SK-N-SH (cell line): Measurements from ENCODE around the gene DMD. TPM values are rescaled to one million over a fixed set of nuclear protein-coding genes. Genes with fewer than 3 reads are reported as not detected.

ENCODE experiments used
- CTCF ChIA-PET: fragments of 300-600, 350-600 bp; formaldehyde crosslinking; extraction: SDS; loops from one replicate; lab custom pipeline; 2021; lab: Yijun Ruan, JAX
- POLR2A ChIA-PET: fragments of 350-600 bp; sonication (Branson Sonifier 250); formaldehyde crosslinking; extraction: SDS; loops from one replicate; lab custom pipeline; 2020; ENCODE audit warnings: antibody characterized with exemption, inconsistent platforms; lab: Yijun Ruan, JAX
- DNase-seq: peaks from one replicate; pipeline ENCODE4 v3.0.0; 2012
- H2AFZ ChIP-seq: fragments of 200-600 bp; sonication (generic); 2 replicates; pipeline ENCODE4 v1.8.1; 2016; ENCODE audit warnings: antibody characterized with exemption, mild to moderate bottlenecking, low read depth
- H3F3A ChIP-seq: fragments of 200-600 bp; sonication (generic); replicated peaks from 2 replicates; pipeline ENCODE3; 2016; ENCODE audit warnings: antibody characterized with exemption, mild to moderate bottlenecking; ENCODE audit not compliant: insufficient read depth
- H3K27ac ChIP-seq, 2 experiments: fragments of 200-500 bp in 1 of 2; fragments of 200-600 bp in 1 of 2; sonication (Bioruptor generic) in 1 of 2; sonication (generic), shearing (Covaris generic) in 1 of 2; 2 replicates each; pipeline versions ENCODE4 v1.5.1 to v1.6.1; 2014 to 2016; ENCODE audit warnings: low read depth in 2 of 2, inconsistent platforms in 1 of 2, low read length in 1 of 2, mild to moderate bottlenecking in 1 of 2, mixed read lengths in 1 of 2
- H3K27me3 ChIP-seq: fragments of 200-600 bp; sonication (generic), shearing (Covaris generic); 2 replicates; pipeline ENCODE4 v1.6.1; 2016; ENCODE audit warnings: mixed run types; ENCODE audit not compliant: insufficient read depth
- H3K36me3 ChIP-seq, 2 experiments: fragments of 200-500 bp in 1 of 2; fragments of 200-600 bp in 1 of 2; sonication (Bioruptor generic) in 1 of 2; sonication (generic) in 1 of 2; replicated peaks in 1 of 2; 2 replicates each; pipeline versions ENCODE3 to v1.5.1; 2014 to 2016; ENCODE audit warnings: low read length in 1 of 2, mild to moderate bottlenecking in 1 of 2; ENCODE audit not compliant: insufficient read depth in 2 of 2, control insufficient read depth in 1 of 2
- H3K4me1 ChIP-seq, 2 experiments: fragments of 200-500 bp in 1 of 2; fragments of 200-600 bp in 1 of 2; sonication (Bioruptor generic) in 1 of 2; sonication (generic), shearing (Covaris generic) in 1 of 2; 2 replicates each; pipeline versions ENCODE4 v1.5.1 to v1.6.1; 2014 to 2016; ENCODE audit warnings: low read depth in 1 of 2, low read length in 1 of 2, mixed run types in 1 of 2; ENCODE audit not compliant: insufficient read depth in 2 of 2, control insufficient read depth in 1 of 2
- H3K4me2 ChIP-seq: fragments of 200-600 bp; sonication (generic), shearing (Covaris generic); 2 replicates; pipeline ENCODE4 v1.6.1; 2017; ENCODE audit warnings: mixed run types
- H3K4me3 ChIP-seq, 2 experiments: fragments of 200-500 bp in 1 of 2; fragments of 200-600 bp in 1 of 2; sonication (Bioruptor generic) in 1 of 2; sonication (generic), shearing (Covaris generic) in 1 of 2; 2 replicates each; pipeline versions ENCODE4 v1.5.1 to v1.8.1; 2014 to 2016; ENCODE audit warnings: low read depth in 2 of 2, inconsistent platforms in 1 of 2, low read length in 1 of 2, mild to moderate bottlenecking in 1 of 2, mixed read lengths in 1 of 2, moderate library complexity in 1 of 2
- H3K79me2 ChIP-seq: fragments of 200-600 bp; sonication (generic); 2 replicates; pipeline ENCODE4 v1.8.1; 2017; ENCODE audit warnings: mild to moderate bottlenecking; ENCODE audit not compliant: insufficient read depth
- H3K9ac ChIP-seq: fragments of 200-600 bp; sonication (generic); 2 replicates; pipeline ENCODE4 v1.6.1; 2017; ENCODE audit warnings: mixed run types
- H3K9me2 ChIP-seq: fragments of 200-600 bp; sonication (generic); 2 replicates; pipeline ENCODE4 v1.6.1; 2017; ENCODE audit warnings: mixed run types
- H3K9me3 ChIP-seq: fragments of 200-600 bp; sonication (generic); 2 replicates; pipeline ENCODE4 v1.6.1; 2017; ENCODE audit warnings: mixed run types, mild to moderate bottlenecking, moderate library complexity
- H4K20me1 ChIP-seq: fragments of 200-600 bp; sonication (generic); 2 replicates; pipeline ENCODE4 v1.6.1; 2017; ENCODE audit warnings: mild to moderate bottlenecking, mixed run types; ENCODE audit not compliant: insufficient read depth
- CHD2 ChIP-seq: fragments of 150-350 bp; IDR thresholded peaks from 2 replicates; pipeline ENCODE4 v1.6.1; 2018; ENCODE audit warnings: low read length; ENCODE audit not compliant: partially characterized antibody
- EP300 ChIP-seq, 2 experiments: IDR thresholded peaks; 2 replicates each; pipeline versions ENCODE4 v1.4.0 to v1.6.1; 2012; ENCODE audit warnings: borderline replicate concordance in 1 of 2, low read depth in 1 of 2, low read length in 1 of 2
- EZH2phosphoT487 ChIP-seq: fragments of 200-600 bp; sonication (generic); IDR thresholded peaks from 2 replicates; pipeline ENCODE4 v1.6.1; 2017; ENCODE audit warnings: low read depth, mixed run types, mild to moderate bottlenecking, antibody characterized with exemption, moderate library complexity, borderline replicate concordance
- FOSL2 ChIP-seq: IDR thresholded peaks from 2 replicates; pipeline ENCODE4 v1.4.0; 2012; ENCODE audit warnings: low read depth, mild to moderate bottlenecking, moderate library complexity, borderline replicate concordance
- FOXJ3 ChIP-seq: sonication (generic); formaldehyde crosslinking; IDR thresholded peaks from 2 replicates; pipeline ENCODE4 v1.5.1; 2020; ENCODE audit warnings: mild to moderate bottlenecking, missing genetic modification reagents
- FOXM1 ChIP-seq: IDR thresholded peaks from 2 replicates; pipeline ENCODE4 v1.4.0; 2012; ENCODE audit warnings: low read depth, mild to moderate bottlenecking
- GABPA ChIP-seq: IDR thresholded peaks from 2 replicates; pipeline ENCODE4 v1.4.0; 2012; ENCODE audit warnings: low read depth, mild to moderate bottlenecking
- GATA2 ChIP-seq: sonication (generic); formaldehyde crosslinking; IDR thresholded peaks from 2 replicates; pipeline ENCODE4 v1.5.0; 2020; ENCODE audit warnings: mild to moderate bottlenecking, missing genetic modification reagents
- JUND ChIP-seq: IDR thresholded peaks from 2 replicates; pipeline ENCODE4 v1.4.0; 2012
- MEF2A ChIP-seq: IDR thresholded peaks from 2 replicates; pipeline ENCODE4 v1.4.0; 2012; ENCODE audit warnings: low read depth, borderline replicate concordance
- MXI1 ChIP-seq: IDR thresholded peaks from 2 replicates; pipeline ENCODE4 v1.6.1; 2012; ENCODE audit warnings: mild to moderate bottlenecking, low read depth, low read length, improper control_type of control experiment
- POLR2AphosphoS5 ChIP-seq: IDR thresholded peaks from 2 replicates; pipeline ENCODE4 v1.6.1; 2012; ENCODE audit warnings: low read depth, low read length
- SIN3A ChIP-seq: IDR thresholded peaks from 2 replicates; pipeline ENCODE4 v1.6.1; 2012; ENCODE audit warnings: low read depth, mild to moderate bottlenecking, low read length, moderate library complexity, borderline replicate concordance
- TEAD4 ChIP-seq: IDR thresholded peaks from 2 replicates; pipeline ENCODE4 v1.4.0; 2012; ENCODE audit warnings: mild to moderate bottlenecking, borderline replicate concordance; ENCODE audit not compliant: insufficient read depth
- WGBS: methylation state at CpG from one replicate; pipeline ENCODE4 v1.1.6; 2017; ENCODE audit warnings: low lambda C conversion rate; 5-methylcytosine and 5-hydroxymethylcytosine counted together
- polyA plus RNA-seq, 3 experiments: library from polyadenylated mRNA; depleted of rRNA; stranded (reverse); fragments of >200 nt; gene quantifications; 2 replicates each; pipeline ENCODE4 v1.2.3, GENCODE V29; 2012
- TF ChIP-seq, protein P1 (sequence below): fragments of 150-350 bp; IDR thresholded peaks from 2 replicates; pipeline ENCODE4 v1.6.1; 2016; ENCODE audit warnings: mild to moderate bottlenecking, low read depth, low read length
- TF ChIP-seq, protein P2 (sequence below): IDR thresholded peaks from 2 replicates; pipeline ENCODE4; 2012
- TF ChIP-seq, protein P3 (sequence below): IDR thresholded peaks from 2 replicates; pipeline ENCODE4 v1.4.0; 2012; ENCODE audit warnings: low read depth, borderline replicate concordance

DMD gene
- polyA plus RNA-seq, 1 of the 3 experiments (the other 2 are of a cell fraction): 3.9 TPM

DNA sequence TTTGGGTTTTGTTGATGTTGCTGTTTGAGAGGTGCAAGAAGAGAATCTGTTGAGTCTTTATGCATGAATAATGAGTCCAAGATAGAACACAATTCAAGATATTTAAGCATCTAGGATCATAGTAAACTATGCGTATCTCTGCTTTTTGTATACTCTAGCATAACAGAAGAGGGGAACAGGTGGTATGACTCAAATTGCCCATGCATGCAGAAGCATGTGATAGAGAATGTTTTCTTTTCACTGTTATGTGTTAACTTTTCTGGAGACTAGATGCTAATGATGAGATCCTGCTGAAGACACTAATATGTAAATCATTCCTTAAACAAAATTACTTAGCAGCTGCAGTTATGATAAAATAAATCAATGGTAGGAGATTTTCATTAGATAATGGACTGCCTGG, 1974.2 kb downstream of the DMD start:
- Histone ChIP-seq H3K4me2 (no peak overlapping the region), H2AFZ (no peak overlapping the region), H3K9ac (no peak overlapping the region), H3F3A (no peaks in the 10 kb centered on the region), H3K9me2 (no peaks in the 10 kb centered on the region), H3K27me3 (no peaks in the 10 kb centered on the region), H4K20me1 (no peaks in the 10 kb centered on the region), H3K36me3 (no peaks in the 10 kb centered on the region), H3K79me2 (no peaks in the 10 kb centered on the region), H3K9me3 (no peaks in the 10 kb centered on the region), H3K4me1 (no peaks in the 10 kb centered on the region), H3K4me3 (no peak overlapping the region), H3K27ac (no peak overlapping the region)
- ChIA-PET CTCF (interaction anchor here (0.9 kb wide), 1 partner anchor 23 kb away, joined by 3 read pairs; no protein-coding TSS in a partner anchor), POLR2A (no interaction called here)
- 62% methylated on average over 1 of the region's 1 CpG for WGBS
- DNase-seq: no peak
- TF ChIP-seq, protein P1, sequence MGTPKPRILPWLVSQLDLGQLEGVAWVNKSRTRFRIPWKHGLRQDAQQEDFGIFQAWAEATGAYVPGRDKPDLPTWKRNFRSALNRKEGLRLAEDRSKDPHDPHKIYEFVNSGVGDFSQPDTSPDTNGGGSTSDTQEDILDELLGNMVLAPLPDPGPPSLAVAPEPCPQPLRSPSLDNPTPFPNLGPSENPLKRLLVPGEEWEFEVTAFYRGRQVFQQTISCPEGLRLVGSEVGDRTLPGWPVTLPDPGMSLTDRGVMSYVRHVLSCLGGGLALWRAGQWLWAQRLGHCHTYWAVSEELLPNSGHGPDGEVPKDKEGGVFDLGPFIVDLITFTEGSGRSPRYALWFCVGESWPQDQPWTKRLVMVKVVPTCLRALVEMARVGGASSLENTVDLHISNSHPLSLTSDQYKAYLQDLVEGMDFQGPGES: no peak
- TF ChIP-seq, protein P2, sequence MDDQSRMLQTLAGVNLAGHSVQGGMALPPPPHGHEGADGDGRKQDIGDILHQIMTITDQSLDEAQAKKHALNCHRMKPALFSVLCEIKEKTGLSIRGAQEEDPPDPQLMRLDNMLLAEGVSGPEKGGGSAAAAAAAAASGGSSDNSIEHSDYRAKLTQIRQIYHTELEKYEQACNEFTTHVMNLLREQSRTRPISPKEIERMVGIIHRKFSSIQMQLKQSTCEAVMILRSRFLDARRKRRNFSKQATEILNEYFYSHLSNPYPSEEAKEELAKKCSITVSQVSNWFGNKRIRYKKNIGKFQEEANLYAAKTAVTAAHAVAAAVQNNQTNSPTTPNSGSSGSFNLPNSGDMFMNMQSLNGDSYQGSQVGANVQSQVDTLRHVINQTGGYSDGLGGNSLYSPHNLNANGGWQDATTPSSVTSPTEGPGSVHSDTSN: no peak
- TF ChIP-seq EZH2phosphoT487 (no peak), GATA2 (CRISPR knock-in tag) (no peak), FOXJ3 (CRISPR knock-in tag) (no peak), FOSL2 (no peak), MEF2A (no peak), EP300 (IDR thresholded peaks at IDR 0.05; ENCODE audit: borderline replicate concordance in 1 of 2, low read depth in 1 of 2, low read length in 1 of 2) (no peak), SIN3A (no peak), GABPA (no peak)
- TF ChIP-seq, protein P3, sequence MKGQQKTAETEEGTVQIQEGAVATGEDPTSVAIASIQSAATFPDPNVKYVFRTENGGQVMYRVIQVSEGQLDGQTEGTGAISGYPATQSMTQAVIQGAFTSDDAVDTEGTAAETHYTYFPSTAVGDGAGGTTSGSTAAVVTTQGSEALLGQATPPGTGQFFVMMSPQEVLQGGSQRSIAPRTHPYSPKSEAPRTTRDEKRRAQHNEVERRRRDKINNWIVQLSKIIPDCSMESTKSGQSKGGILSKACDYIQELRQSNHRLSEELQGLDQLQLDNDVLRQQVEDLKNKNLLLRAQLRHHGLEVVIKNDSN: no peak

DNA sequence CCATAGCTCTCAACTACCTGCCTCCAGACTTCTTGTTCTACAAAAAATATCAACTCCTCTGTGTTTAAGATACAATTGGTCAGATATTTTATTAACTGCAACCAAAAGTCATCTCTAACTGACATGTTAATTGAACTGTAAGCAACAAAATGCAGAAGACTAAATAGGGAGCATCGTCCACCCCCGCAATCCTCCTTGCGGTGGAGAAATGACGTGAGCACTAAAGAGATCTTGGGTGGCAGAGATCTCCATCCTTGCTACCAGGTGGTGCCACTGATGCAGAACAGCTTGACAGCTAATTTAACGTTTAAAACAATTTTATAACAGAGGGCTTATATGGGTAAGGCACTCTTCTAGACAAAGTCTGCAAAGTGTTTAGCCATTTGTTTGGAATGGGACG, 1975.1 kb downstream of the DMD start:
- H3K4me2 ChIP-seq: no peak overlapping the region
- ChIA-PET POLR2A (no interaction called here), CTCF (interaction anchor here (0.7 kb wide), 1 partner anchor 197 kb away, joined by 3 read pairs; no protein-coding TSS in a partner anchor)
- no peaks in the 10 kb centered on the region for H3F3A ChIP-seq
- no peak for DNase-seq
- no peak for TF ChIP-seq CHD2
- TF ChIP-seq FOSL2: no peak
- TF ChIP-seq POLR2AphosphoS5: no peak
- no peak for TF ChIP-seq MXI1
- TF ChIP-seq JUND: no peak
- no peak for TF ChIP-seq FOXM1
- TF ChIP-seq TEAD4: no peak
- H3K27ac ChIP-seq: no peak overlapping the region
- H3K79me2 ChIP-seq: no peaks in the 10 kb centered on the region
- 37% methylated on average over 6 of the region's 6 CpGs for WGBS
- no peaks in the 10 kb centered on the region for H3K36me3 ChIP-seq
- no peaks in the 10 kb centered on the region for H3K9me2 ChIP-seq
- H3K27me3 ChIP-seq: no peaks in the 10 kb centered on the region
- H2AFZ ChIP-seq: no peak overlapping the region
- H3K9me3 ChIP-seq: no peaks in the 10 kb centered on the region
- H4K20me1 ChIP-seq: no peaks in the 10 kb centered on the region
- no peak overlapping the region for H3K4me3 ChIP-seq
- no peak overlapping the region for H3K9ac ChIP-seq
- no peaks in the 10 kb centered on the region for H3K4me1 ChIP-seq
